Mucosa of descending colon (tissue), 3 donors: Measurements from ENCODE around the gene MORN1. TPM values are rescaled to one million over a fixed set of nuclear protein-coding genes. Genes with fewer than 3 reads are reported as not detected.

ENCODE experiments used
- ATAC-seq: fragments of 200-7000 bp; cut with Tn5 transposase; one replicate; pipeline ENCODE4 v1.9.1; 2020; ENCODE audit warnings: mild to moderate bottlenecking, moderate library complexity
- DNase-seq, 3 donors: peaks; one replicate each; pipeline ENCODE4 v3.0.0-alpha.2; 2020
- H3K36me3 ChIP-seq: fragments of 200-600 bp; one replicate; pipeline ENCODE4 v1.8.0; 2021; ENCODE audit warnings: low read depth, mild to moderate bottlenecking
- H3K4me1 ChIP-seq: fragments of 200-600 bp; one replicate; pipeline ENCODE4 v1.8.0; 2021; ENCODE audit warnings: low read depth, mild to moderate bottlenecking
- H3K4me3 ChIP-seq: fragments of 200-600 bp; one replicate; pipeline ENCODE4 v1.8.0; 2021; ENCODE audit warnings: mild to moderate bottlenecking
- H3K9me3 ChIP-seq: fragments of 200-600 bp; one replicate; pipeline ENCODE4 v1.8.0; 2021; ENCODE audit warnings: mild to moderate bottlenecking
- CTCF ChIP-seq: fragments of 200-600 bp; IDR thresholded peaks from one replicate; pipeline ENCODE4 v1.8.0; 2022; ENCODE audit warnings: antibody characterized with exemption, mild to moderate bottlenecking
- intact Hi-C, 2 donors: fragments of 100-400 bp; cut with DNase I in 1 of 2; cut with micrococcal nuclease in 1 of 2; formaldehyde crosslinking; loops; one replicate each; pipeline versions ENCODE4 v1.11.0 to v1.11.1; 2022; cut with DNase I, micrococcal nuclease
- total RNA-seq, 3 donors: library from RNA; stranded (reverse); fragmentation: NEBNext Ultra II Directional in 2 of 3; extraction: Animal tissue kit (Norgen Biotek cat#: 25700) in 2 of 3; gene quantifications; one replicate each; pipeline versions ENCODE4 v1.2.1 to v1.2.4, GENCODE V29; 2021 to 2023
- donor health status: DM: no; HTN: no; CAD: no; lungs with moderate emphysema.
- donor health status: DM: no; HTN: no; CAD: no.
- donor health status: DM: no; HTN: yes; CAD: no.

Gene MORN1
- total RNA-seq, 3 donors from 2014 or later = 13.1 to 17.4 (median 13.4) TPM

- intact Hi-C loops = no loop called here
- Histone ChIP-seq H3K36me3 (no peaks in the 10 kb centered on the region), H3K4me1 (peaks cover 6% of the 10 kb centered on the region), H3K9me3 (no peaks in the 10 kb centered on the region), H3K4me3 (no peak overlapping the region)
- no peak for DNase-seq
- TF ChIP-seq CTCF = no peak
- no peak for ATAC-seq
Measured at GRCh38 chr1:2407991-2408275, 16.6 kb upstream of the MORN1 start.

GRCh38 chr1:2407166-2407990, 16.0 kb upstream of the MORN1 start:
- TF ChIP-seq CTCF = no peak
- ATAC-seq (no peak), DNase-seq (no peak)
- H3K9me3 ChIP-seq = no peaks in the 10 kb centered on the region
- intact Hi-C loops = no loop called here
- H3K4me3 ChIP-seq = no peak overlapping the region
- H3K36me3 ChIP-seq = peaks cover 1% of the 10 kb centered on the region
- peaks cover 6% of the 10 kb centered on the region for H3K4me1 ChIP-seq

- H3K4me3 ChIP-seq = no peak overlapping the region
- H3K4me1 ChIP-seq = peaks cover 2% of the 10 kb centered on the region
- H3K36me3 ChIP-seq = peaks cover 3% of the 10 kb centered on the region
- peak; percentile 7 for ATAC-seq
- no peak for DNase-seq
- no peak for TF ChIP-seq CTCF
- no peaks in the 10 kb centered on the region for H3K9me3 ChIP-seq
- intact Hi-C loops = no loop called here
Measured at GRCh38 chr1:2406451-2407041, 15.2 kb upstream of the MORN1 start.

- ATAC-seq (peak; percentile 2), DNase-seq (no peak)
- H3K9me3 ChIP-seq = no peaks in the 10 kb centered on the region
- H3K36me3 ChIP-seq = peaks cover 3% of the 10 kb centered on the region
- no peaks in the 10 kb centered on the region for H3K4me1 ChIP-seq
- TF ChIP-seq CTCF = no peak
- intact Hi-C loops = no loop called here
- H3K4me3 ChIP-seq = no peak overlapping the region
Measured at GRCh38 chr1:2405588-2406295, 14.4 kb upstream of the MORN1 start.

GRCh38 chr1:2404890-2405511, 13.6 kb upstream of the MORN1 start:
- DNase-seq = no peak
- intact Hi-C loops = no loop called here
- Histone ChIP-seq H3K9me3 (no peaks in the 10 kb centered on the region), H3K36me3 (peaks cover 3% of the 10 kb centered on the region), H3K4me3 (no peak overlapping the region), H3K4me1 (no peaks in the 10 kb centered on the region)
- no peak for ATAC-seq
- no peak for TF ChIP-seq CTCF
